ENCODE results near the gene GEMIN2. TPM values are rescaled to one million over a fixed set of nuclear protein-coding genes. Genes with fewer than 3 reads are reported as not detected.
"Not testable (repeated sequence)": the region's sequence is repeated elsewhere in the genome, so short reads cannot be mapped to it uniquely, and the experiment has no call there.

GEMIN2 gene
- total RNA-seq, 3 donors from 2014 or later (not counting 1 experiment from before 2014, with no cell fraction given): 8.4 to 12.8 (median 10.0) TPM

DNA sequence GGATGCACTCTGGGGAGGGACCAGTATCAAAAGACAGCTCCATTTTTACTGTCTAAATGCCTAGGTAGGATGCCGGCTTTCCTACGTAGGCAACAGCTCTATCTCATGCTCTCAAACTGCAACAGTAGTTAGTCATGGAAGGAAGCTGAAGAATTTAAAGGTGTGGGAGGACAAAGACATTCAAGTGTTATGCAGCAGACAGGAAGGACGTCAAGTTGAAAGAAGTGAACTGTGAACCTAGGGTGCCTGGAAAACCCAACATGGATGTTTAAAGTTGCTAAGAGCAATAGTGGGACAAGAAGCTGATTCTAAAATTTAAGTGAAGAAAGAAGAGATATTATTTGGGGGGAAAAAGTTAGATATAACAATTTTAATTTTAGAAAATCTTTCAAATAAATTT lies 17.0 kb upstream of the GEMIN2 start:
- intact Hi-C loops (cut with micrococcal nuclease): no loop called here
- WGBS (ENCODE audit: insufficient coverage): 61% methylated on average over 2 of the region's 3 CpGs
- no peaks in the 10 kb centered on the region for H3K9me3 Mint-ChIP-seq
- TF ChIP-seq, protein P1, sequence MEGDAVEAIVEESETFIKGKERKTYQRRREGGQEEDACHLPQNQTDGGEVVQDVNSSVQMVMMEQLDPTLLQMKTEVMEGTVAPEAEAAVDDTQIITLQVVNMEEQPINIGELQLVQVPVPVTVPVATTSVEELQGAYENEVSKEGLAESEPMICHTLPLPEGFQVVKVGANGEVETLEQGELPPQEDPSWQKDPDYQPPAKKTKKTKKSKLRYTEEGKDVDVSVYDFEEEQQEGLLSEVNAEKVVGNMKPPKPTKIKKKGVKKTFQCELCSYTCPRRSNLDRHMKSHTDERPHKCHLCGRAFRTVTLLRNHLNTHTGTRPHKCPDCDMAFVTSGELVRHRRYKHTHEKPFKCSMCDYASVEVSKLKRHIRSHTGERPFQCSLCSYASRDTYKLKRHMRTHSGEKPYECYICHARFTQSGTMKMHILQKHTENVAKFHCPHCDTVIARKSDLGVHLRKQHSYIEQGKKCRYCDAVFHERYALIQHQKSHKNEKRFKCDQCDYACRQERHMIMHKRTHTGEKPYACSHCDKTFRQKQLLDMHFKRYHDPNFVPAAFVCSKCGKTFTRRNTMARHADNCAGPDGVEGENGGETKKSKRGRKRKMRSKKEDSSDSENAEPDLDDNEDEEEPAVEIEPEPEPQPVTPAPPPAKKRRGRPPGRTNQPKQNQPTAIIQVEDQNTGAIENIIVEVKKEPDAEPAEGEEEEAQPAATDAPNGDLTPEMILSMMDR (IDR thresholded peaks at IDR 0.05): no peak
- peak in 1 of 2 donors; percentile 52 for DNase-seq
- no peaks in the 10 kb centered on the region for H3K9me3 ChIP-seq (ENCODE audit: control insufficient read depth, insufficient read depth, low read length)
- H3K36me3 Mint-ChIP-seq: no peaks in the 10 kb centered on the region
- no peaks in the 10 kb centered on the region for H3K4me1 ChIP-seq (ENCODE audit: control insufficient read depth, insufficient read depth, low read length)
- no peak overlapping the region for H3K27ac ChIP-seq (ENCODE audit: low read length)
- H3K4me3 Mint-ChIP-seq: no peak overlapping the region
- peak overlapping the region; percentile 5 to 68 for H3K27ac Mint-ChIP-seq
- H3K4me3 ChIP-seq (ENCODE audit: low read length): no peak overlapping the region
- ATAC-seq: peak in 1 of 3 donors; percentile 36
- no peaks in the 10 kb centered on the region for H3K27me3 Mint-ChIP-seq (ENCODE audit: low read depth in 2 of 2)
- peaks cover 12 to 35% of the 10 kb centered on the region in 2 donors for H3K4me1 Mint-ChIP-seq
- no peaks in the 10 kb centered on the region for H3K27me3 ChIP-seq (ENCODE audit: control insufficient read depth, insufficient read depth, low read length)
- peaks cover 16% of the 10 kb centered on the region for H3K36me3 ChIP-seq (ENCODE audit: control insufficient read depth, insufficient read depth, low read length)

DNA sequence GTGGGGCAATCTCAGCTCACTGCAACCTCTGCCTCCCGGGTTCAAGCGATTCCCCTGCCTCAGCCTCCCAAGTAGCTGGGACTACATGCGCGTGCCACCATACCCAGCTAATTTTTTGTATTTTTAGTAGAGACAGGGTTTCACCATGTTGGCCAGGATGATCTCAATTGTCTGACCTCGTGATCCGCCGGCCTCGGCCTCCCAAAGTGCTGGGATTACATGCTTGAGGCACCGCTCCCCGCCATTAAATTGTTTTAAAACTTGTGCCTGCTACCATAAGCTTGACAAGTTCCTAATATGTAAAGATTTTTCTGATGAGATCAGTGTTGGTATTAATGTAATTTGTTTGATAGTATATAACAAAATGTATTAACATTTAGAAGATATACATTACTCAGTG lies 14.9 kb upstream of the GEMIN2 start:
- peaks cover 11% of the 10 kb centered on the region for H3K4me1 ChIP-seq (ENCODE audit: control insufficient read depth, insufficient read depth, low read length)
- H3K9me3 ChIP-seq (ENCODE audit: control insufficient read depth, insufficient read depth, low read length); ATAC-seq; H3K36me3 ChIP-seq (ENCODE audit: control insufficient read depth, insufficient read depth, low read length); DNase-seq; H3K36me3 Mint-ChIP-seq; intact Hi-C loops (cut with micrococcal nuclease); H3K4me3 Mint-ChIP-seq; H3K4me3 ChIP-seq (ENCODE audit: low read length); H3K27ac ChIP-seq (ENCODE audit: low read length); H3K27me3 Mint-ChIP-seq (ENCODE audit: low read depth in 2 of 2); H3K27me3 ChIP-seq (ENCODE audit: control insufficient read depth, insufficient read depth, low read length); H3K9me3 Mint-ChIP-seq: not testable (repeated sequence)
- peak overlapping the region in 1 of 2 donors; percentile 5 for H3K27ac Mint-ChIP-seq
- 98% methylated on average over 10 of the region's 10 CpGs for WGBS (ENCODE audit: insufficient coverage)
- H3K4me1 Mint-ChIP-seq: peaks cover 23 to 52% of the 10 kb centered on the region in 2 donors

DNA sequence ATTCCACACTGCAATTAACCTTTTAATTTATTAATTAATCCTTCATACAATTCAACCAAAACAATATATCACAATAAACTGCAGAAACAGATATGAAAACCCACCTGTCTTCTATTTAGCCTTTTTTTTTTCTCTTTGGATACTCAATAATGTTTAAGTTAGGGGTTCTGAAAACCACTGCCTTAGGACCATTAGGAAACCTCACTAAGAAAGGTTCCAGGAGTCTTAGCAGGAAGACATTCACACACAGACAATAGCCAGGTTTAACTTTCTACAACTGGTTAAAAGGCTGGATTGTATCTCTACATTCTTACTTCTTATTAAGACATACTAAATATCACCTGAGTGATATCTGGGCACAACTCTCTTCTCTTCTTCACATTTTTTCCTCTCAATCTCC lies 14.4 kb upstream of the GEMIN2 start:
- H3K4me3 ChIP-seq (ENCODE audit: low read length): no peak overlapping the region
- peaks cover 12% of the 10 kb centered on the region for H3K4me1 ChIP-seq (ENCODE audit: control insufficient read depth, insufficient read depth, low read length)
- no peak overlapping the region for H3K4me3 Mint-ChIP-seq
- no peaks in the 10 kb centered on the region for H3K9me3 Mint-ChIP-seq
- peaks cover 5% of the 10 kb centered on the region for H3K36me3 ChIP-seq (ENCODE audit: control insufficient read depth, insufficient read depth, low read length)
- H3K27ac ChIP-seq (ENCODE audit: low read length): no peak overlapping the region
- no peaks in the 10 kb centered on the region for H3K27me3 ChIP-seq (ENCODE audit: control insufficient read depth, insufficient read depth, low read length)
- H3K4me1 Mint-ChIP-seq: peaks cover 23 to 51% of the 10 kb centered on the region in 2 donors
- H3K36me3 Mint-ChIP-seq: no peaks in the 10 kb centered on the region
- DNase-seq (no peak), ATAC-seq (no peak)
- H3K27me3 Mint-ChIP-seq (ENCODE audit: low read depth in 2 of 2): no peaks in the 10 kb centered on the region
- H3K9me3 ChIP-seq (ENCODE audit: control insufficient read depth, insufficient read depth, low read length): no peaks in the 10 kb centered on the region
- H3K27ac Mint-ChIP-seq: peak overlapping the region in 1 of 2 donors; percentile 5
- TF ChIP-seq, protein P1 (IDR thresholded peaks at IDR 0.05): no peak
- intact Hi-C loops (cut with micrococcal nuclease): loop anchor here (5.0 kb wide), 1 partner anchor 333 kb away; the partner anchor contains the start of gene FBXO33

DNA sequence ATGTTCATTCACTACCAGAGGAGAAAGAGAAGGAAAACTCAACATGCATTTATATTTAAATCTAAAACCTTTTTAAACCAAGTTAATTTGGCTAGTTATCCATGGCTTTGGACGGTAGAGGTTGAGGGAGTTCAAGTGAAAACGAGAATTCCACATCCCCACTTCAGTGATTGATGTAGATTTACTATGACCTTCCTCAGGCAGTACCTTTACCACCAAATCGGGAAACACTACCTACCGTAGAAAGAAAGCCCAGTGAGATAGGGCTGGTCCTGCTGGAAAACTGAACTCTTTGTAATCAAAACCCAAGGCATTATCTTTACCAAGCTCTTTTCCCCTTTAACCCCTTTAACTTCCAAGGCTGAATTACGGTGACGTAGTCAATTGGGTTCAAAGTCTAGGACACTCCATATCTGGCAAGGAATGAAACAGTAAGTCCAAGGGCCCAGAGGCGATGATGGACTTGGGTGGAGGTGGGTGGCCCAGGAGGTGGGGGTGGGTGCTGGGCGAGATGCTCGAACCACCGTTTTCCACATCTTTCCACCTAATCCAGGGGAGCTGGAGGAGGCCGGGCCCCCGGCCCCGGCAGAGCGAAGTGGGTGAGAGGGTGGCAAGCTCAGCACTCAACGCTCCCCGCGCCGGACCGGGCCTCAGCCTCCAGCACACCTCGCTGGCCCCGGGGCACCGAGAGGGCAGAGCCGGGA lies 11.7 kb upstream of the GEMIN2 start:
- Histone ChIP-seq H3K4me3 (ENCODE audit: low read length) (peak overlapping the region; percentile 95), H3K36me3 (ENCODE audit: control insufficient read depth, insufficient read depth, low read length) (no peaks in the 10 kb centered on the region), H3K4me1 (ENCODE audit: control insufficient read depth, insufficient read depth, low read length) (peaks cover 12% of the 10 kb centered on the region), H3K27ac (ENCODE audit: low read length) (peak overlapping the region; percentile 95), H3K9me3 (ENCODE audit: control insufficient read depth, insufficient read depth, low read length) (no peaks in the 10 kb centered on the region), H3K27me3 (ENCODE audit: control insufficient read depth, insufficient read depth, low read length) (no peaks in the 10 kb centered on the region)
- Mint-ChIP-seq H3K4me1 (peaks cover 23 to 42% of the 10 kb centered on the region in 2 donors), H3K27ac (peak overlapping the region; percentile 91 to 96), H3K27me3 (ENCODE audit: low read depth in 2 of 2) (no peaks in the 10 kb centered on the region), H3K36me3 (no peaks in the 10 kb centered on the region), H3K4me3 (peak overlapping the region; percentile 98), H3K9me3 (no peaks in the 10 kb centered on the region)
- intact Hi-C loops (cut with micrococcal nuclease): loop anchor here (5.0 kb wide), 1 partner anchor 330 kb away; the partner anchor contains the start of gene FBXO33
- TF ChIP-seq, protein P1 (IDR thresholded peaks at IDR 0.05): no peak
- 0% methylated on average over 17 of the region's 23 CpGs for WGBS (ENCODE audit: insufficient coverage)
- ATAC-seq (peak; percentile 20 to 24 (median 23)), DNase-seq (peak; percentile 17 to 38)

Measured in natural killer cell (primary cell).